Measurements from ENCODE around the gene DPEP2.

DPEP2 gene

GRCh38 chr16:67949645-67950044 is 49.6 kb downstream of the DPEP2 start:
- no peak for TF ChIP-seq CTCF (IDR thresholded peaks at IDR 0.05; ENCODE audit: low read depth, low read length)
- H3K4me3 ChIP-seq (ENCODE audit: low read depth, low read length): no peak overlapping the region

- H3K4me3 ChIP-seq (ENCODE audit: low read depth, low read length): no peak overlapping the region
- no peak for TF ChIP-seq CTCF (IDR thresholded peaks at IDR 0.05; ENCODE audit: low read depth, low read length)
Observed at GRCh38 chr16:67948015-67948414, 51.3 kb downstream of the DPEP2 start.

GRCh38 chr16:67946966-67947558 is 52.2 kb downstream of the DPEP2 start:
- no peak overlapping the region for H3K4me3 ChIP-seq (ENCODE audit: low read depth, low read length)
- TF ChIP-seq CTCF (IDR thresholded peaks at IDR 0.05; ENCODE audit: low read depth, low read length): no peak

GRCh38 chr16:67946128-67946569 is 53.1 kb downstream of the DPEP2 start:
- no peak for TF ChIP-seq CTCF (IDR thresholded peaks at IDR 0.05; ENCODE audit: low read depth, low read length)
- no peak overlapping the region for H3K4me3 ChIP-seq (ENCODE audit: low read depth, low read length)

GRCh38 chr16:67945392-67945933 is 53.8 kb downstream of the DPEP2 start:
- TF ChIP-seq CTCF (IDR thresholded peaks at IDR 0.05; ENCODE audit: low read depth, low read length): no peak
- no peak overlapping the region for H3K4me3 ChIP-seq (ENCODE audit: low read depth, low read length)

- TF ChIP-seq CTCF (IDR thresholded peaks at IDR 0.05; ENCODE audit: low read depth, low read length): no peak
- no peak overlapping the region for H3K4me3 ChIP-seq (ENCODE audit: low read depth, low read length)
Observed at GRCh38 chr16:67944690-67945391, 54.4 kb downstream of the DPEP2 start.
